Measurements from ENCODE around the gene EVI5. TPM values are rescaled to one million over a fixed set of nuclear protein-coding genes. Genes with fewer than 3 reads are reported as not detected.
A peak's percentile ranks its signal among the peaks of the same experiment; 100 is the strongest.

EVI5 gene
- total RNA-seq, 4 donors from 2014 or later = 48.7 to 70.7 (median 50.8) TPM

DNA sequence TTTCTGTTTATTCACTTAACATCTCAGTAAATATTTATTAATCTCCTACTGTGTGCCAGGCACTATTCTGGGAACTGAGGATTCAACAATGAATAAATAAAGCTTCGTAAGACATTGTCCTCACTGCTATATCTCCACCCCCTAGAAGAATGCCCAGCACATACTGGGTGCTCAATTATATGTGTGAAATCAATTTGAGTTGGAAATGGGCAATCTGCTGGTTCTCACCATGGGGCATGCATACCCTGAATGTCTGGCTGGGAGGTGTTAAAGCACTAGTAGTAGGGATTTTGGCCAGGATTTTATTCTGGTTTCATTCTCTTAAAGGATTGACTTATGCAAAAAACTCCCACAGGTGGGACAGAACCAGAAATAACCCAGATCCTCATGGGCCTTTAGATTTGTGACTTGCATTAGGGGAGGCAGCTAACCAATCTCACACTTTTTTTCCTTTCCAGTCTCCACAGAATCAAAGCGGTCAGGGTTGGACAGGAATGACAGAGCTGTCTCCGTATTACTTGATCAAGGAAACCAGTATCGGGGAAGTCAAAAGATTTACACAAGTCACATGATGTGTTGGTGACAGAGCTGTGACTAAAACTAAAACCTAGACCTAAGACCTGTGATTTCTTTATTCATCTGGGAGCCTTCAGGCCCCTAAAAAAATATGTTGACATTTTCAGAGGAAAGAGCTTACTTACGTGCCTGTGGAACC, 311.0 kb downstream of the EVI5 start:
- DNase-seq (ENCODE audit: low spot score in 2 of 2) = no peak
- Histone ChIP-seq H3K4me1 (no peaks in the 10 kb centered on the region), H3K4me3 (no peak overlapping the region), H3K27me3 (no peaks in the 10 kb centered on the region), H3K36me3 (no peaks in the 10 kb centered on the region), H3K27ac (peak overlapping the region in 1 of 4 donors; percentile 3), H3K9me3 (no peaks in the 10 kb centered on the region)
- TF ChIP-seq EP300 (IDR thresholded peaks at IDR 0.05) = no peak
- no peak for TF ChIP-seq POLR2A (IDR thresholded peaks at IDR 0.05)
- TF ChIP-seq, protein P1, sequence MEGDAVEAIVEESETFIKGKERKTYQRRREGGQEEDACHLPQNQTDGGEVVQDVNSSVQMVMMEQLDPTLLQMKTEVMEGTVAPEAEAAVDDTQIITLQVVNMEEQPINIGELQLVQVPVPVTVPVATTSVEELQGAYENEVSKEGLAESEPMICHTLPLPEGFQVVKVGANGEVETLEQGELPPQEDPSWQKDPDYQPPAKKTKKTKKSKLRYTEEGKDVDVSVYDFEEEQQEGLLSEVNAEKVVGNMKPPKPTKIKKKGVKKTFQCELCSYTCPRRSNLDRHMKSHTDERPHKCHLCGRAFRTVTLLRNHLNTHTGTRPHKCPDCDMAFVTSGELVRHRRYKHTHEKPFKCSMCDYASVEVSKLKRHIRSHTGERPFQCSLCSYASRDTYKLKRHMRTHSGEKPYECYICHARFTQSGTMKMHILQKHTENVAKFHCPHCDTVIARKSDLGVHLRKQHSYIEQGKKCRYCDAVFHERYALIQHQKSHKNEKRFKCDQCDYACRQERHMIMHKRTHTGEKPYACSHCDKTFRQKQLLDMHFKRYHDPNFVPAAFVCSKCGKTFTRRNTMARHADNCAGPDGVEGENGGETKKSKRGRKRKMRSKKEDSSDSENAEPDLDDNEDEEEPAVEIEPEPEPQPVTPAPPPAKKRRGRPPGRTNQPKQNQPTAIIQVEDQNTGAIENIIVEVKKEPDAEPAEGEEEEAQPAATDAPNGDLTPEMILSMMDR (IDR thresholded peaks at IDR 0.05) = no peak
- WGBS, 2 donors = 76 to 85% methylated on average over 5 of the region's 5 CpGs

DNA sequence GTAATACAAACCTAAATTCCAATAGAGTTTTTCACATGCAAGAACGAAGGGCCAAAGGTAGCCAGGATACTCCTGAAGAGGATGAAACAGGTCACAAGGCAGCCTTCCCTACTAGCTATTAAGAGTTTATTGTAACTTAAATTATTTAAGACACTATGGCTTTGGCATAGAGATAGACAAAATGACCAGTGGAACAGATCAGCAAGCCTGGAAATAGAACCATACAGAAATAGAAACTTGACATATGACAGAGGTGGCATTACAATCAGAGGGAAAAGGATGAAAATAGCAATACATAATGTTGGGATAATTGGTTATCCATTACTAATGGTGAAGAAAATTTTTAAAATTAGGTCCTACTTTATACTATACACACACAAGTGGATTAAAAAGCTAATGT, 314.7 kb downstream of the EVI5 start:
- DNase-seq (ENCODE audit: low spot score in 2 of 2) = no peak
- H3K36me3 ChIP-seq = no peaks in the 10 kb centered on the region
- H3K9me3 ChIP-seq = no peaks in the 10 kb centered on the region
- H3K27me3 ChIP-seq = no peaks in the 10 kb centered on the region
- TF ChIP-seq POLR2A (IDR thresholded peaks at IDR 0.05) (no peak), EP300 (IDR thresholded peaks at IDR 0.05) (no peak)
- TF ChIP-seq, protein P1 (IDR thresholded peaks at IDR 0.05) = no peak
- H3K4me1 ChIP-seq = no peaks in the 10 kb centered on the region
- H3K27ac ChIP-seq = no peak overlapping the region
- H3K4me3 ChIP-seq = no peak overlapping the region
- 91 to 96% methylated on average over 1 of the region's 1 CpG for WGBS, 2 donors

DNA sequence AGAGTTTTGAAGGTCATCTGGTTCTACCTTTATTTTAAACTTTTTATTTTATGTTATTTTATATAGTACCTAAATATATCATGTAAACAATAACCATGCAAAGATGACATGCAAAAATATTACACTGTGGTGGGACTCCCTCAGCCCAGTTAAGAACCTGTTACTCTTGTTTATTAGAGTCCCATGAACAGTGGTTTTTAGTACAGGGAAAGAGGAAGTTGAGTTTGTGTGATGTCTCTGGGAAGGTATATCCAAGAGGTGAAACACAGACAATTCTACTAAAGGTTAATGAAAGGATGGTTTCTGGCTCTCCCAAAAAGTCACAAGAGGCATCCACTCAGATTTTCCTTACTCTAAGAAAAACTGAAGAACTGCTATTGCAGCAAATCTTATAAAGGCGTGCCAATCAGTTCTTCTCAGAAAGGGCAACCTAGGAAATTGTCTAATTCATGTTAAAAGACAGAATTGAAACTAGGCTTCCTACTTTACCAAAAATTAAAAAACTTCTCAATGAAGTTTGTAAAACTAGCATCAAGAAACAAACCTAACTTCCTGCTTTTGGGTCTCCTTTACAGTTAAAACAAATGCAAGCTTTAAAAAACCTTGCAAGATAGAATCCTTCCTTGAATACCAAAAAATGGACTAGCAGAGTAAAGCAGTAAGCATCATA, 318.1 kb downstream of the EVI5 start:
- no peaks in the 10 kb centered on the region for H3K27me3 ChIP-seq
- TF ChIP-seq POLR2A (IDR thresholded peaks at IDR 0.05) (no peak), EP300 (IDR thresholded peaks at IDR 0.05) (no peak)
- TF ChIP-seq, protein P1 (IDR thresholded peaks at IDR 0.05) = no peak
- H3K36me3 ChIP-seq = no peaks in the 10 kb centered on the region
- WGBS, 2 donors = 84 to 88% methylated on average over 1 of the region's 1 CpG
- no peaks in the 10 kb centered on the region for H3K9me3 ChIP-seq
- no peaks in the 10 kb centered on the region for H3K4me1 ChIP-seq
- H3K27ac ChIP-seq = no peak overlapping the region
- no peak for DNase-seq (ENCODE audit: low spot score in 2 of 2)
- no peak overlapping the region for H3K4me3 ChIP-seq

DNA sequence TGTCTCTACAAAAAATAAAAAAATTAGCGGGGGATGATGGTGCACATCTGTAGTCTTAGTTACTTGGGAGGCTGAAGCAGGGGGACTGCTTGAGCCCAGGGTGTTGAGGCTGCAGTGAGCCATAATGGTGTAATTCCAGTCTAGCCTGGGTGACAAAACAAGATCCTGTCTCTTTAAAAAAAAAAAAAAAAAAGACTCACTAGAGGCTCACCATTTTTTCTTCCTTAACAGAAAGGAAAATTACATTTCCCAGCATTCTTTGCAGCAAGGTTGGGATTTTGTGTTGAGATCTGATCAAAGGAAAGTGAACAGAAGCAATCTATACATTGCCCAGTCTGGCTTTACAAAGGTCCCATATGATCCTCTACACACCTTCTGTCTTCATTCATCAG, 319.7 kb downstream of the EVI5 start:
- 95 to 97% methylated on average over 1 of the region's 1 CpG for WGBS, 2 donors
- no peak for DNase-seq (ENCODE audit: low spot score in 2 of 2)
- Histone ChIP-seq H3K4me3 (no peak overlapping the region), H3K4me1 (no peaks in the 10 kb centered on the region), H3K27me3 (no peaks in the 10 kb centered on the region), H3K9me3 (no peaks in the 10 kb centered on the region), H3K27ac (no peak overlapping the region), H3K36me3 (no peaks in the 10 kb centered on the region)
- TF ChIP-seq, protein P1 (IDR thresholded peaks at IDR 0.05) = no peak
- TF ChIP-seq POLR2A (IDR thresholded peaks at IDR 0.05) = no peak
- no peak for TF ChIP-seq EP300 (IDR thresholded peaks at IDR 0.05)

DNA sequence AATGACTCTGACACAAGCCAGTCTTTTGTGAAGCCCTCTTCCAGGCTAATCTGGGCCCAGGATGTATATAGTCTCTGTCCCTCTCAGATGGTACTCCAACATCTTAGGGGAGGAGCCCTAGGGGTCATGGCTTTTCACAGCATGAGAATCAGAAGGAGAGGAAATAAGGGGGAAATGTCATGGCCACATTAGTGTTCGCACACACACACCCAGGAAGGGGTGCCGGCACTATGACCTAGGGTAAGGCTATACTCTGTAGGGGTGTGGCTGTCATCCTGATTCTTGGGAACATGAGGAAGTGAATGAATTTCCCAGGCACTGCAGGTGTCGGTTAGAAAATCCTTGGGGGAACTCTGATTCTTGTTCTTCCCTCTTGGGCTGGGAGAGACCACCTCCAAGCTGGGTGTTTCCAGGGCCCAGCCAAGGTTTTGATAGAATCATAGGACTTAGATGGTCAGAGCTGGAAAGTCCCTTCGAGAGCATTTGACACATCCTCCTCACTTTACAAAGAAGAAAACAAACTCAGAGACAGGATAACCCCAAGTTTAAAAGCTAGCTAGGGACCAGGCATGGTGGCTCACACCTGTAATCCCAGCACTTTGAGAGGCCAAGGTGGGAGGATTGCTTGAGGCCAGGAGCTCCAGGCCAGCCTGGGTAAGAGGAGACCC, 320.2 kb downstream of the EVI5 start:
- Histone ChIP-seq H3K27me3 (no peaks in the 10 kb centered on the region), H3K9me3 (no peaks in the 10 kb centered on the region), H3K4me1 (no peaks in the 10 kb centered on the region), H3K27ac (no peak overlapping the region), H3K4me3 (no peak overlapping the region), H3K36me3 (no peaks in the 10 kb centered on the region)
- WGBS, 2 donors = 80 to 91% methylated on average over 4 of the region's 4 CpGs
- no peak for TF ChIP-seq POLR2A (IDR thresholded peaks at IDR 0.05)
- TF ChIP-seq, protein P1 (IDR thresholded peaks at IDR 0.05) = no peak
- TF ChIP-seq EP300 (IDR thresholded peaks at IDR 0.05) = no peak
- no peak for DNase-seq (ENCODE audit: low spot score in 2 of 2)

Data from tibial nerve (tissue), 4 donors.